ENCODE measurements around the gene LMO1.

DNA sequence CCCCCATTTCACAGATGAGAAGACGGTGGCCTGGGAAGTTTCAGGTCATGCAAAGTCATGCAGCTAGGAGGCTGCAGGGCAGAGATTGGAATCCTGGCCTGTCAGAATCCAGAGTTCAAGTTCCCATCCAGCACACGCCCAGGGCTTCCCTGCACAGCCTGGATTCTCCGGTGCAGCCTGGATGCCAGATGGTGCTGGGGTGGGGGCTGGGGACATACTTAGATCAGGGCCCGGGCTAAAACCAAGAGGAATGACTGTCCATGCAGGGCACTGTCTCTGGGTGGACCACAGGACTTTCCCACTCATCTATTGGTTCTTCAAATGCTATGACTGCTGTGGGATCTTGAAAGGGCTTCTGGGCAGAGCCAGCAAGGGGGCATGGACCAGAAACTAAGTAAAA lies 24.6 kb downstream of the LMO1 start:
- no peak for TF ChIP-seq CTCF (IDR thresholded peaks at IDR 0.05)
- no peak for TF ChIP-seq POLR2A (IDR thresholded peaks at IDR 0.05)

Data from testis (tissue), 2 donors.